Left ventricle myocardium inferior (tissue), 1 donor: Measurements from ENCODE around the gene NRL. TPM values are rescaled to one million over a fixed set of nuclear protein-coding genes. Genes with fewer than 3 reads are reported as not detected.
"Not testable (repeated sequence)": the region's sequence is repeated elsewhere in the genome, so short reads cannot be mapped to it uniquely, and the experiment has no call there.

Experiments used
- DNase-seq: peaks from one replicate; pipeline ENCODE4 v3.0.0-alpha.2; 2020
- H3K27ac ChIP-seq: fragments of 200-600 bp; replicated peaks from 2 replicates; pipeline ENCODE4 v1.8.0; 2021
- H3K27me3 ChIP-seq: fragments of 200-600 bp; 2 replicates; pipeline ENCODE4 v1.8.0; 2021; ENCODE audit warnings: low read depth
- H3K36me3 ChIP-seq: fragments of 200-600 bp; 2 replicates; pipeline ENCODE4 v1.8.0; 2021
- H3K4me1 ChIP-seq: fragments of 200-600 bp; 2 replicates; pipeline ENCODE4 v1.8.0; 2021
- H3K4me3 ChIP-seq: fragments of 200-600 bp; 2 replicates; pipeline ENCODE4 v1.8.0; 2021; ENCODE audit warnings: mild to moderate bottlenecking, moderate library complexity
- H3K9me3 ChIP-seq: fragments of 200-600 bp; replicated peaks from 2 replicates; pipeline ENCODE4 v1.8.0; 2021
- intact Hi-C: fragments of 100-400 bp; cut with micrococcal nuclease; formaldehyde crosslinking; loops from one replicate; pipeline ENCODE4 v1.11.0; 2022
- total RNA-seq: library from RNA; stranded (reverse); fragmentation: NEBNext Ultra II Directional; extraction: Animal tissue kit (Norgen Biotek cat#: 25700); gene quantifications from one replicate; pipeline ENCODE4 v1.2.1, GENCODE V29; 2021
- TF ChIP-seq, protein P1 (sequence below): fragments of 200-600 bp; IDR thresholded peaks from 2 replicates; pipeline ENCODE4 v1.8.0; 2021; ENCODE audit warnings: antibody characterized with exemption, mild to moderate bottlenecking, borderline replicate concordance
- donor health status: DM: no; HTN: yes; CAD: no; lungs with severe emphysema.

NRL gene
- total RNA-seq, 1 donor from 2014 or later = 1.5 TPM

DNA sequence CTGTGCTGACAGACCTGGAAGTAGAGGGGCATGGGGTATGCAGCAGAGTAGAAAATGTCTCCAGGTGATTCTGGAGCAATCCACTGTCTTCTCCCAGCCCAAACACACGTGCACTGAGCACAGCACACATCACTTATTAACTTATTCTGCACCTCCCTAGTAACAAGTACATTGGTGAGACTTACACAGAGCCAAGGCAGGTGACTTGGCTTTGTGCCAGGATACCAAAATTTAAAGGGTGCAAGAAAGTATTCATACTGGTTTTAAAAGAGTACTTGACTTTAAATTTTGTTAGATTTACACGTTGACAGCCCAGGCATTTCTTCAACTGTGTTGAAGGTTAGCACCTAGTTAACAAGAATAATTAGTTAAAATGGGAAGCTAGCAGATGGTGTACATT is 74.1 kb downstream of the NRL start:
- TF ChIP-seq, protein P1, sequence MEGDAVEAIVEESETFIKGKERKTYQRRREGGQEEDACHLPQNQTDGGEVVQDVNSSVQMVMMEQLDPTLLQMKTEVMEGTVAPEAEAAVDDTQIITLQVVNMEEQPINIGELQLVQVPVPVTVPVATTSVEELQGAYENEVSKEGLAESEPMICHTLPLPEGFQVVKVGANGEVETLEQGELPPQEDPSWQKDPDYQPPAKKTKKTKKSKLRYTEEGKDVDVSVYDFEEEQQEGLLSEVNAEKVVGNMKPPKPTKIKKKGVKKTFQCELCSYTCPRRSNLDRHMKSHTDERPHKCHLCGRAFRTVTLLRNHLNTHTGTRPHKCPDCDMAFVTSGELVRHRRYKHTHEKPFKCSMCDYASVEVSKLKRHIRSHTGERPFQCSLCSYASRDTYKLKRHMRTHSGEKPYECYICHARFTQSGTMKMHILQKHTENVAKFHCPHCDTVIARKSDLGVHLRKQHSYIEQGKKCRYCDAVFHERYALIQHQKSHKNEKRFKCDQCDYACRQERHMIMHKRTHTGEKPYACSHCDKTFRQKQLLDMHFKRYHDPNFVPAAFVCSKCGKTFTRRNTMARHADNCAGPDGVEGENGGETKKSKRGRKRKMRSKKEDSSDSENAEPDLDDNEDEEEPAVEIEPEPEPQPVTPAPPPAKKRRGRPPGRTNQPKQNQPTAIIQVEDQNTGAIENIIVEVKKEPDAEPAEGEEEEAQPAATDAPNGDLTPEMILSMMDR = no peak
- H3K27ac ChIP-seq = no peak overlapping the region
- H3K4me3 ChIP-seq = no peak overlapping the region
- no peak for DNase-seq
- H3K9me3 ChIP-seq = no peaks in the 10 kb centered on the region
- H3K4me1 ChIP-seq = peaks cover 17% of the 10 kb centered on the region
- intact Hi-C loops = no loop called here
- no peaks in the 10 kb centered on the region for H3K36me3 ChIP-seq
- H3K27me3 ChIP-seq = no peaks in the 10 kb centered on the region

DNA sequence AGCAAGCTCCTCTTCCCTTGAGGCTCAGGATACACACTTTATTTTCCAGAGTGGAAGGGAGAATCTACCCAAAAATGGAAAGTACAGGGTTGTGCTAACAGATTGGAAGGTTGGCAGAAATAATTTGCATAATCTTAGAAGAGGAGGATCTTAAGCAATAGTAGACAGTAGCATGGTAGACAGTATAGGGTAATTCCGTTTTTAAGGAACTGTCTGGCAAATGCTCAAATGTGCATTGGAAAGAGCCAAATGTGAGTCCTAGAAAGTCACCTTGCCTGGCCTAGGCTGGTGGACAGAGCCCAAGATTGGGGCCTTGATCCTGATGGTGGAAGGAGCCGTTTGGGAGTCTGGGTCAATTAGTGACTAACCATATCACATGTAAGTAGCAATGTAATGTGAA is 76.1 kb downstream of the NRL start:
- H3K36me3 ChIP-seq = no peaks in the 10 kb centered on the region
- no peaks in the 10 kb centered on the region for H3K27me3 ChIP-seq
- no peak overlapping the region for H3K4me3 ChIP-seq
- TF ChIP-seq, protein P1 = no peak
- intact Hi-C loops = no loop called here
- H3K4me1 ChIP-seq = peaks cover 18% of the 10 kb centered on the region
- no peak for DNase-seq
- H3K27ac ChIP-seq = no peak overlapping the region
- no peaks in the 10 kb centered on the region for H3K9me3 ChIP-seq

DNA sequence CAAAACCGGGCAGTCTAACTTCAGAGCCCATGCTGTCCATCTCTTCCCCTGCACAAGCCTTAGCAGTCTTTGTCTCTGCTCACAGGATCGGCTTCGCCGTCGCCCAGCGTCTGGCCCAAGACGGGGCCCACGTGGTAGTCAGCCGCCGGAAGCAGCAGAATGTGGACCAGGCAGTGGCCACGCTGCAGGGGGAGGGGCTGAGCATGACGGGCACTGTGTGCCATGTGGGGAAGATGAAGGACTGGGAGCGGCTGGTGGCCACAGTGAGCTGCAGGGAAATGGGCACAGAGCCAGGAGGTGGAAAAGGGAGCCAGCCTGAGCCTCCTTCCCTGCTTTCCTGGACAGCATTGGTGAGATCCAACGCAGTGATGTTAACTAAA is 77.1 kb downstream of the NRL start:
- no peak overlapping the region for H3K4me3 ChIP-seq
- no peaks in the 10 kb centered on the region for H3K36me3 ChIP-seq
- H3K9me3 ChIP-seq = peaks cover 4% of the 10 kb centered on the region
- DNase-seq = no peak
- intact Hi-C loops = no loop called here
- H3K4me1 ChIP-seq = peaks cover 18% of the 10 kb centered on the region
- H3K27ac ChIP-seq = no peak overlapping the region
- TF ChIP-seq, protein P1 = no peak
- H3K27me3 ChIP-seq = no peaks in the 10 kb centered on the region

DNA sequence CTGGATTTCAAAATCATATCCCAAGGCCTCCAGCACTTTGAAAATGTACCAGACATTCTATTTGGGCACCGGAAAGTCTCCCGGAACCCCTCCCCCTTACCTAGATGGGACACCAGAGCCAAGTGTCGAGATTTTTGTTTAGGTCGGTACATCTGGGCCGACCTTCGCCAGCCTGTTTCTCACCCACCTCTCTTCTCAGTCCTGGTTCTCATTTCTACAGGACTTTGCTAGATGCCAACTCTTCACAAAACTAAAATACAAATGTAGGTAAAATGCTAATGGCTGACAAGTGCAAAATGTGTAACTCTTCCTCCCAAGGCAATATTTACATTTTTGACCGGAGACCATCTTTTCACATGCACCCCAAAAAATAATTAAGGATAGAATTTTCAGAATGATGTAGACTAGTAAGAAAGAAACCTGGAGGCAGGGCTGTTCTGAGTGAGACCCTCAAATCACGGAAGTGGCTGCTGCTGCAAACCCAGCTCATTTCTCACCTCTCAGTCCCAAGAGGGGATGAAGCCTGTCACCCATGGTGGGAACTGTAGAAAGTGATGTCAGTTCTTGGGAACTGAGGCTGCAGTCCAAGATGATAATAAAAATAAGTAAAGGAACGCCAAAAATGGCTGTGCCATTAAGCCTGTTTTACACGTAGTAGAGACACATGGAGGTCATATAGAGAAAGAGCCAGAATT is 77.6 kb downstream of the NRL start:
- H3K36me3 ChIP-seq, H3K27me3 ChIP-seq, DNase-seq, H3K9me3 ChIP-seq, intact Hi-C loops: not testable (repeated sequence)
- peaks cover 18% of the 10 kb centered on the region for H3K4me1 ChIP-seq
- peak overlapping the region; percentile 98 for H3K27ac ChIP-seq
- peak overlapping the region; percentile 82 for H3K4me3 ChIP-seq

DNA sequence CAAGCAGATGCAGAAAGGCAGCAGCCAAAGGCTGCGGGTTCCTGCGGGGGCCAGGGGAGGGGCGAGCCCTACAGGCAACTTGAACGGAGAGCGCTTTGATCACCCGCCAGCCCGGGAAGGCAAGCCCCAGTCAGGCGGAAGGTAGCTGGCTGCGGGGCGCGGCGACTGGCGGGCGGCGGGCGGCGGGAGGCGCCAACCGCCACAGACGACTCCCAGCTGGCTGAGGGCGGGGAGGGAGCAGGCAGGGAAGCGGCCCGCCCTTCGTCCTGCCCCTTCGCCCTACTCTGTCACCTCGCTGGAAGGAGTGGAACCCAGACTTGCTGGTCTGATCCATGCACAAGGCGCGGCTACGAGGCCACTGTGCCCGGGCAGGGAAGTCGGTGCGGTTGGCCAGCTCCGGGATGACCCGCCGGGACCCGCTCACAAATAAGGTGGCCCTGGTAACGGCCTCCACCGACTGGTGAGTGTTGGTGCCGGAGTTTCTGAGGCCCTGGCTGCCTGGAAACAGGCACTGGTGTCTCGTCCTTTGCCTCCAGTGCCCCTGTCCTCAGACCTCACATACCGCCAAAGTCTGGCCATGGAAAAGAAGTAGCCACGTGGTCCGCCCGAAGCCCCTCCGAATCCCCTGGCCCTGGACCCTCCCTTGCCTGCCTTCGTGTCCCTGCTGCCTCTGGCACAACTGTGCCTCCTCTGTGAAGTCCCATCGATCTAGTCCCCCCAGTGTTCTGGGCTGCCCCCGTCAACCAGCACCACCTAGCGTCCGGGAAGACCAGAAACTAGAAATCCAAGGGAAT is 78.4 kb downstream of the NRL start:
- peaks cover 16% of the 10 kb centered on the region for H3K9me3 ChIP-seq
- intact Hi-C loops = no loop called here
- peak; percentile 89 for DNase-seq
- H3K4me3 ChIP-seq = peak overlapping the region; percentile 82
- no peaks in the 10 kb centered on the region for H3K27me3 ChIP-seq
- H3K36me3 ChIP-seq = no peaks in the 10 kb centered on the region
- TF ChIP-seq, protein P1 = peak; percentile 80
- H3K27ac ChIP-seq = peak overlapping the region; percentile 98
- H3K4me1 ChIP-seq = peaks cover 18% of the 10 kb centered on the region

DNA sequence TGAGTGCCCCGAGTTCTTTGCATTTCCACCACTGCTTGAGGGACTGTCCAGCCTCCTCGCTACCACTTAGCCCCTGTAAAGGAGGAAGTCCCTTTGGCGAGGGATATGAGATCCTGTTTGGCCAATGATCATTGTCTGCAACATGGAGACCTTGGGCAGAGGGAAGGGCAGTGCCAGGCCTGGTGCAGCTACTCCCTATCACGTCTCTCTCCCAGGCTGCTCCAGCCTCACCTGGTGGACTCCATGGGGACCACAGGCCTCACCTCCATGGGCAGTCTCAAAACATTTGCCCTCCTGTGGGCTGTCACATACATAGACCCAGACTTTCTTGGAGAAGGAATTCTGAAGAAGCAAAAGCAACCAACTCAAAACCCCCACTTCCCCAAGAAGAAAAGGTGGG is 79.0 kb downstream of the NRL start:
- Histone ChIP-seq H3K9me3 (peaks cover 19% of the 10 kb centered on the region), H3K27ac (peak overlapping the region; percentile 98), H3K4me3 (peak overlapping the region; percentile 82), H3K4me1 (peaks cover 18% of the 10 kb centered on the region)
- H3K27me3 ChIP-seq, DNase-seq, intact Hi-C loops, H3K36me3 ChIP-seq: not testable (repeated sequence)
